Measurements from ENCODE around the gene ANKRD40CL.

GRCh38 chr17:50754521-50754920, 12.8 kb downstream of the ANKRD40CL start:
- TF ChIP-seq CTCF (IDR thresholded peaks at IDR 0.05) (no peak), EP300 (IDR thresholded peaks at IDR 0.05) (no peak)

Measured in tibial nerve (tissue), 4 donors.